ENCODE results near the gene USP22. TPM values are rescaled to one million over a fixed set of nuclear protein-coding genes. Genes with fewer than 3 reads are reported as not detected.

The USP22 gene
- total and polyA plus RNA-seq, 10 of the 15 experiments (the other 5 are each of a cell fraction or from before 2014, with no cell fraction given), result 10.8 to 218 (median 98.8) TPM

- TF ChIP-seq ZNF592 (IDR thresholded peaks at IDR 0.05), result no peak
- no peak for TF ChIP-seq CUX1 (IDR thresholded peaks at IDR 0.05; ENCODE audit: insufficient replicate concordance, low read depth, low read length)
- no peak for TF ChIP-seq CEBPZ (IDR thresholded peaks at IDR 0.05; ENCODE audit: low read depth, low read length)
- no peak for TF ChIP-seq IRF4 (IDR thresholded peaks at IDR 0.05; ENCODE audit: low read depth, low read length)
- TF ChIP-seq PKNOX1 (IDR thresholded peaks at IDR 0.05), result no peak
These were observed 46.7 kb downstream of the USP22 start (continued) for GRCh38 chr17:20995873-20996723.
